Left kidney (tissue), 8 donors: ENCODE measurements around the gene FANCF. TPM values are rescaled to one million over a fixed set of nuclear protein-coding genes. Genes with fewer than 3 reads are reported as not detected.
"Not testable (repeated sequence)": the region's sequence is repeated elsewhere in the genome, so short reads cannot be mapped to it uniquely, and the experiment has no call there.

Experiments
- DNase-seq: peaks from one replicate; pipeline ENCODE4 v3.0.0-alpha.2; 2013
- long read RNA-seq, 8 donors: transcript quantifications; one replicate each; lab custom pipeline, GENCODE V29; 2026
- polyA plus RNA-seq: library from polyadenylated mRNA; unstranded; fragments of 120-200 nt; gene quantifications from one replicate; pipeline ENCODE4 v1.2.1, GENCODE V29; 2013; ENCODE audit not compliant: insufficient read length

FANCF gene, protein sequence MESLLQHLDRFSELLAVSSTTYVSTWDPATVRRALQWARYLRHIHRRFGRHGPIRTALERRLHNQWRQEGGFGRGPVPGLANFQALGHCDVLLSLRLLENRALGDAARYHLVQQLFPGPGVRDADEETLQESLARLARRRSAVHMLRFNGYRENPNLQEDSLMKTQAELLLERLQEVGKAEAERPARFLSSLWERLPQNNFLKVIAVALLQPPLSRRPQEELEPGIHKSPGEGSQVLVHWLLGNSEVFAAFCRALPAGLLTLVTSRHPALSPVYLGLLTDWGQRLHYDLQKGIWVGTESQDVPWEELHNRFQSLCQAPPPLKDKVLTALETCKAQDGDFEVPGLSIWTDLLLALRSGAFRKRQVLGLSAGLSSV
- polyA plus RNA-seq = 18.4 TPM
- long read RNA-seq, donor 1, transcript FANCF-201 (1 exons, 2,952 nt) = major isoform, 28 of 28 reads
- long read RNA-seq, donor 1, partial matches to known transcripts = 0 of 28 reads
- long read RNA-seq, donor 1, other reads (novel, unspliced or antisense) = 0 of 28 reads
- long read RNA-seq, donor 2, transcript FANCF-201 (1 exons, 2,952 nt) = major isoform, 19 of 19 reads
- long read RNA-seq, donor 2, partial matches to known transcripts = 0 of 19 reads
- long read RNA-seq, donor 2, other reads (novel, unspliced or antisense) = 0 of 19 reads
- long read RNA-seq, donor 3, transcript FANCF-201 (1 exons, 2,952 nt) = major isoform, 26 of 26 reads
- long read RNA-seq, donor 3, partial matches to known transcripts = 0 of 26 reads
- long read RNA-seq, donor 3, other reads (novel, unspliced or antisense) = 0 of 26 reads
- long read RNA-seq, donor 4, partial matches to known transcripts = 0 of 2 reads
- long read RNA-seq, donor 4, other reads (novel, unspliced or antisense) = 0 of 2 reads
- long read RNA-seq, donor 5, transcript FANCF-201 (1 exons, 2,952 nt) = major isoform, 35 of 35 reads
- long read RNA-seq, donor 5, partial matches to known transcripts = 0 of 35 reads
- long read RNA-seq, donor 5, other reads (novel, unspliced or antisense) = 0 of 35 reads
- long read RNA-seq, donor 6, transcript FANCF-201 (1 exons, 2,952 nt) = major isoform, 30 of 30 reads
- long read RNA-seq, donor 6, partial matches to known transcripts = 0 of 30 reads
- long read RNA-seq, donor 6, other reads (novel, unspliced or antisense) = 0 of 30 reads
- long read RNA-seq, donor 7, transcript FANCF-201 (1 exons, 2,952 nt) = major isoform, 44 of 44 reads
- long read RNA-seq, donor 7, partial matches to known transcripts = 0 of 44 reads
- long read RNA-seq, donor 7, other reads (novel, unspliced or antisense) = 0 of 44 reads
- long read RNA-seq, donor 8, transcript FANCF-201 (1 exons, 2,952 nt) = major isoform, 16 of 16 reads
- long read RNA-seq, donor 8, partial matches to known transcripts = 0 of 16 reads
- long read RNA-seq, donor 8, other reads (novel, unspliced or antisense) = 0 of 16 reads

DNA sequence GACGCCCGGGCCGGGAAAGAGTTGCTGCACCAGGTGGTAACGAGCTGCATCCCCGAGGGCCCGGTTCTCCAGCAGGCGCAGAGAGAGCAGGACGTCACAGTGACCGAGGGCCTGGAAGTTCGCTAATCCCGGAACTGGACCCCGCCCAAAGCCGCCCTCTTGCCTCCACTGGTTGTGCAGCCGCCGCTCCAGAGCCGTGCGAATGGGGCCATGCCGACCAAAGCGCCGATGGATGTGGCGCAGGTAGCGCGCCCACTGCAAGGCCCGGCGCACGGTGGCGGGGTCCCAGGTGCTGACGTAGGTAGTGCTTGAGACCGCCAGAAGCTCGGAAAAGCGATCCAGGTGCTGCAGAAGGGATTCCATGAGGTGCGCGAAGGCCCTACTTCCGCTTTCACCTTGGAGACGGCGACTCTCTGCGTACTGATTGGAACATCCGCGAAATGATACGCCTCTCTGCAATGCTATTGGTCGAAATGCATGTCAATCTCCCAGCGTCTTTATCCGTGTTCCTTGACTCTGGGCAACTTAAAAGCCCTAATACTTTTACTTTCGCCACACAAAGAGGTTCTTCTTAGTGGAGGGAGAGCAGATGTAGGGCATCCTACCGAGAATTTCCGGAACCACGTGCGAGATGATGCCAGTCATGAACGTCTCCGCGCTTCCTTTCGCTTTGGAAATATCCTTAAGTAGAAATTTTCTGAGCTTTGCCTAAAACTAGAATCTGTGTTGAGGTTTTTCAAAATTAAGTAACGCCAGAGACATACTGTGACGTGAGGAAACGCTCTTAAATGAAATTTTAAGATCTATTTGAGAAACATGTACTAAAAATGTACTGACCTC is at the start of gene FANCF:
FANCF (minus strand) TSS at position 376 of the 840 bp plus-strand sequence; CDS start at position 363, 13 bp downstream.
- DNase-seq = peak; percentile 100

DNA sequence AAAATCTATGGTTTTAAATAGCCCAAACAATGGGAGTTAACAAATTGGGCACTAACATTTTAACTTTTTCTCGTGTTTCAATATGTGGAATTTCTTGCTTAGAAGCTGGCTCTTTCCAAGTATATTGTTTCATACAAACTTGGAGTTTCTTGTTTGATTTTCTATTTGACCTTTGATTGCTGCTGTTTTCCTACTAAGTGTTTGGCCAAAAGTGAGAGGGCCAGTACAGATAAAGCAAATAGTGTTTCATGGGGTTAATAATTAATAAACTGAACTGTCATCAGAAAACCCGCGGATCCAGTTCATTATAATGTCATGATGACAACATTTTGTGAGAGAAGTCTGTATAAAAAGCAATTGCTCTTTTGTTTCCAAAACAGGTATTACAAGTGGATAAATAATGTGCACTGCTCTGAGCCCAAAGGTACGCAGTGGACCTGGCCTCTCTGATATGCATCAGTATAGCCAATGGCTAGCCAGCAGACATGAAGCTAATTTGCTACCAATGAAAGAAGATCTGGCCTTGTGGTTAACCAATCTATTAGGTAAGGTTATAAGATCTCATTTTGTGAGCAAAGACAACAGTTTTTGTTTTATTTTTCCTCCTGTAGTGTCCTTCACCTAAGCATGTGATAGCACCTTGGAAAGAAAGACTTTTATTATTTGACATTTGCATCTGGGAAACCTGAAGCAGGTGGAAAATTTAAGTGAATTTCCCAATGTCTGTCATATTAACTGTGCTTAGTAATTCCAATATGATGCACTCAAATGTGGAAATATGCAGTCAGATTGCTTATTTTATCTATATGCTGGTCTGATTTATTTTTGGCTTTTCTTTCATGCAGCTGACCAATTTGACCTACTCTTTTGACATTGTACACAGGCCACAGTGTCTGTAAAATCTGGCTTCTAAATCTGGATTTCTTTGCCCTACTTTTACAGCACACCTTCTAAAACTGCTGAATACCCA is 49.1 kb upstream of the FANCF start:
- DNase-seq = no peak

DNA sequence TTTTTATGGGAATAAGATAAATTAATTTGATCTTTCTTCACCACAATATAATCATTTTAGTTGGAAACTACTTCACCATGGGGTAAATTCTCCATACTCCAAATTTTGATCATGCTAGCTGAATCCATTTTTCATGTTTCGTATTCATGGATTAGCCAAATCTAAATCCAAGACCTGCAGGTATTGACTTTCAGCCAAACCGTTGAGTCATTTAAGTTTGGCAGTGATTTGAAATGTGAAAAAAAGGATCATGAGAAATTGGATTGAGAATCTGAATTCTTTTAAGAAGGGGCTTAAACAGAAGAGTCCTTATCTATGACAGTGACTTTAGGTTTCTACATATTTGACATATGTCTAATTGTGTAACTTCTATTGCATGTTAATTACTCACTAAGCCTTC is 46.1 kb upstream of the FANCF start:
- no peak for DNase-seq

DNA sequence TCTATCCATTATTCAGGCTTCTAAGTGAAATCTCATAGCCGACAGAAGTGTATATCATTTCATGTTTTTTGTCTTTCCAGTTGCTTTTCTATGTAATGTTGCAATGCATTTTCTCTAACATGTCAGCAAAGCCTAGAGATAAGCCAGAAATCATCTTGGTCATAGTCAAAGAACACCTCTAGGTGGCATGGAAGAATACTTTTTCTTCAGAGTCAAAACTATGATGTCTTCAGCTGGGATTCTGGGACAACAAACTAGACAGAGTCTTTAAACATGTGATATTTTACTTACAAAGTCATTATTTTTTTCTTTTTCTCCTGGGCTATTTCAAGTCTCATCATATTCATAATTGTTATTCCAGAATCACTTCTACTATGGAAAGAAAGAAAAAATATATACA is 45.2 kb upstream of the FANCF start:
- DNase-seq = peak; percentile 8

DNA sequence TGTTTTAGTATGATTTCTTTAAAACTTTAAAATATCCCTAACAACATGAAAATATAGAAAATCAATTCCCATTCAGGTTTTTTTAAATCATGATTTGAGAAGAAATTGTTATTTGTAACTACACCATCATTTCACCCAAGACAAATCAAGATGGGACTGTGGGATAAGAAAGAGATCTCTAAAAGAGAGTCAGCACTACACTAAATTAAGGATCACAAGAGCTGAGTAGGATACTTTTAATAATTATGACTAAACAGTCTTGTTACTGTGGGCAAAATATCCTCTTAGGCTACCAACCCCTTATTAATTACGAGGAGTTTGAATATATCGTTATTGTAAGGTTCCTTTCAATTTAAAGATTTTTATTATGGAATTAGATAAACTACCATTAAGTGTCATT is 43.7 kb upstream of the FANCF start:
- no peak for DNase-seq

DNA sequence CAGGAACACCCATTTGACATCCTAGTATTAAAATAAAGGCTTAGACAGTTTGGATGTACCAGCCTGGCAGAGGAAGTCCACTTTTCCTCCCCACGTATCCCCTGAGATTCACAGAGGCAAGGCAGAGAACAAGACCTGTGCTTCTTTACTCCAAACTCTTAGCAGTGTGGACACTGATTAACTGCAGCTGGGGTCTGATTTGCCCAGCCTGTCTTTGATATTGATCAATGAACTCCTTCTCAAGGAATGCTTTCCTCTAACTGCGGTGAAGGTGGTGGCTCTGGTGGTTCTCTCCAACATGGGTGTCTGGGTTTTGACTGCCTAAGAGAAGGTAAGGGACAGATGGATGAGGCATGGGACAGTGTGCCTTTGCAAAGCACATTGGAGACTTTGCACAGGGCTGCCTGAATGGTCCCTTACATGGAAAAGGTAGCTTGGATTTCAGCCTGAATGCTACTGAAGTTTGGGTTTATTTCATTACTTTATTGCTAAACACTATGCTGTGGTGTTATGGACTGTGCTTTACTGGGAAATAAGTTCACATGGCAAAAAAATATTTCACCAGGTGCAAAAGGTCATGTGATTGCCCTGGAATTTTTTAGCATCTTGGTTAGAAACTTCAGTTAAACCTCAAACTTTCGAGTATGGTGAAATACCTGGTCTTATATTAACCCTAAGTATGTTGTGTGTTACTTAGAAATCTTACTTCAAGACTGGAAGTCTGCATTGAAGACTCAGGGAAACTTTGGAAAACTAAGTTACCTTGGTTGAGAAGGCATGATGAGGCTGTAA is 42.6 kb upstream of the FANCF start:
- no peak for DNase-seq

DNA sequence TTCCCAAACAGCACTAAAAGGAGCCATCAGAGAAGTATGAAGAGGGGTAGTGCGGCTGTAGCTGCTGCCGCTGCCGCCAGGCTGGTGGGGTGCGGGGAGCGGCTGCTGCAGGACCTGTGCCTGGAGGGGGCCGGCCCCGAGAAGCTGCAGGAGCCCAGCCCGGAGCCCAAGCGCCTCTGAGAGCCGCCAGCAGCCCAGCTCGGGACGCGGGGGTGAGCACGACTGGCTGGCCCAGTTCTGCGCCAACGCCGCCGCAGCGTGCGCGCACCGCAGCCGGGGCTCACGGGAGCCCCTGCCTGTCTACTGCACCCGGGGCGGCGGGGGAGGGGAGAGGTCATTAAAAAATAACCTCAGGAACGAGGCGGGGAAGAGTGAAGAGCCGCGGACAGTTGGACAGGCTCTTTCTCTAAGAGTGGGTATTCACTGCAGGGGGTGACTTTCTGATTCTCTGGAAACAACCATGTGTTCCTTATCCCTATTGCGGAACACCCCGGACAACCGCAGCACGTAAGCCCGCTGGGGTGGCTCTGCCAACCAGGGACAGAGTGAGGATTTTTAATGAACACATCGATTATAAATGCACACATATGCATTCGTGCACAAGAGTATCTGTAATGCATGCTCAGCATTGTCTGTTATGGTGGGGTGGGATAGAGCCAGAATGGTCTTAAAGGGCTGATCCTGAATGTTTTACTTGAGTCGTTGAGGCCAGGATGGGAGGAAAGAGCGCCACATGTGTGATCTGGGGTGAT is 41.2 kb upstream of the FANCF start:
- DNase-seq = peak; percentile 48

DNA sequence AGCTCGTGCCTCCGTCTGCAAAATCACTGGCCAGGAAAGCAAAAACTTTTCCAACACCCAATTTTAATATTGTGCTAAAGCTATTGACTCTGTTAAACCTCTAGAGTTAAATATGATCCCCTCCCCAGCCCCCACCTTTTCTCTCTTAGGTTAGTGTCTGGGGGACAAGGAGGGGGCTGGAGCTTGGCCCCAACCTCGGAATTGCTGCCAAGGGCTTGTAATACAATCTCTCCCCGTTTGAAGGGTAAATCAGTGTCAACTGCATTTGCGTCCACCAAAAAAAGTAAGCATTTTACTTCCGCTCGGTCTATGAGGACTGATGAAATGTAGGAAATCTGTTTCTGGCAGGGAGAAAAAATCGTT is 40.7 kb upstream of the FANCF start, which contains the start of gene GAS2:
GAS2 (plus strand) TSS at position 287 of the 363 bp plus-strand sequence. CDS start 8,259 bp downstream, outside the sequence.
- peak; percentile 41 for DNase-seq

DNA sequence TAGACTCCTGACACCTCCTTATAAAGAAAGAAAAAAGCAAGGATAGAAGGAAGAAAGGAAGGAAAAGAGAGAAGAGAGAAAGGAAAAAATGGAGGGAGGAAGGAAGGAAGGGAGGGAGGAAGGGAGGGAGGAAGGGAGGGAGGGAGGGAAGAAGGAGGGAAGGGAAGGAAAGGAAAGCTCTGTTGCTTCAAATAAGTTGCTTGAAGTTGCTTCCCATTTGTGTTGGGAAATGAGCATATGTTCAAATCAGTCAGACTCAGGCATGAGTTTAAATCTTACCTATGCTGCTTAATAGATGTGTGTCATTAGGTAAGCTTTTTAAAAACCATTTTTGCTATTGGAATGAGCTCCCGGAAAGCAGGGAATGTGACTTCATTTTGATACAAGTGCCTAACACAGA is 34.2 kb upstream of the FANCF start:
- DNase-seq = no peak

DNA sequence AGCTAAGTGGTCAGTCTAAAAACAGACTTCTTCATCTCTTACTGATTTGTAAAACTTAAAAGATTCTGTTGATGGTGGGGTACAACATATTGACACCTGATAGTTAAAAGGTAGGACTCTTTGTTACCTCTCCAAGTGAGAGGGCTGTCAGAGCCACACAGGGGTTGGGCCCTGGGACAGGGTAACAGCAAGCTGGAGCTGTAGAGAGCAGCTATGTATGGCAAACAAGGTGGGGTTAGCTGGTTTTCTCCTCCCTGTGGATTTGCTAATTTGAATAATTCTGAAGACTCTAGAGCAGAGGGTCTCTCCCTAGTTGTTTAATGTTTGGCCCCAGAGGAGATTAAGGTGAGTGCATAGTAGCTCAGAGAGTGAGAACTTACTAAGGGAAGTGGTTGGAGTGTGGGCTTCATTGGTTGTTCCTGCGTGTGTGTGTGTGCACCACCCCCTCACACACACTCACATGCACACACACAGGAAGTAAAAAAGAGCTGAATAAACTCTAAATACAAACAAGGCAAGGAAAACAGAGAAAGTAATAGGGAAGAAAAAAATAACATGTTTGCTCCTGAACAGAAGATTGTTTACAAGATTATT is 31.6 kb upstream of the FANCF start:
- no peak for DNase-seq

DNA sequence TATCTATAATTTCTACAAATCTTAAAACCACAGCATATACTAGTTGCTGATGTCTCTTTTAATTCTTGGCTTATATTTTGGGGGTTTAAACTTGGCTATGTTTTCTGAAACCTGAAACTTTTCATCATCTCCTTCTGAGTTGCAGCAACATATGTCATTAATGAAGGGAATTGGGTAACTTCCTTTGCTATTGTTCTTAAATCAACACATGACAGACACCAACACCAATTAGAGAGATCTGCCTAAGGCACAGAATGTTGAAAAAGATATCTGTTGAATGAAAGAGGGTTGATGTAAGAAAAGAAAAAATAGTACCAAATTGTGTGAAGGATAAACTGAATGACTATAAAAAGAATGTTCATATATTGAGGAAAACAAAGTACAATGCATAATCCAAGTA is 30.5 kb upstream of the FANCF start:
- DNase-seq = no peak

DNA sequence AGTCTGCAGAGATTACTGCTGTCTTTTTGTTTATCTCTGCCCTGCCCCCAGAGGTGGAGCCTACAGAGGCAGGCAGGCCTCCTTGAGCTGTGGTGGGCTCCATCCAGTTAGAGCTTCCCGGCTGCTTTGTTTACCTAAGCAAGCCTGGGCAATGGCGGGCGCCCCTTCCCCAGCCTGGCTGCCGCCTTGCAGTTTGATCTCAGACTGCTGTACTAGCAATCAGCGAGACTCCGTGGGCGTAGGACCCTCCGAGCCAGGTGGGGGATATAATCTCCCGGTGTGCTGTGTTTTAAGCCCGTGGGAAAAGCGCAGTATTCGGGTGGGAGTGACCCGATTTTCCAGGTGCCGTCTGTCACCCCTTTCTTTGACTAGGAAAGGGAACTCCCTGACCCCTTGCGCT is 26.7 kb upstream of the FANCF start:
- not testable (repeated sequence) for DNase-seq

DNA sequence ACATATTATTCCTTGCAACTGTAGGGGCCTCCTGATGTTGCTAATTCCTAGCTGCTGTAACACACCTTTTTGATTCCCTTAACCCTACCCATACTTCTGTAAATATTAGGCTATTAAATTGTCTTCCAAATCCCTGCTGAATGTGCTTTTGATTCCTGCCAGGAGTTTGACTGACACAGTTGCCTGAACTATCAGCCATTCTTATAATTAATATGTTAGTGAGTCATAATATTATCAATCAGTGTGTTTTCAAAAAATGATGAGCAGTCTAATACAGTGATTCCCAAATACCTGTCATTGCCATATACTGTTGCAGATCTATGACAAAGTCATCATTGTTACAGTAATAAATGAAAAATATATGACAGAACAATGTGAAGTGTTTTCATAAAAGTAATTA is 15.9 kb upstream of the FANCF start:
- no peak for DNase-seq

DNA sequence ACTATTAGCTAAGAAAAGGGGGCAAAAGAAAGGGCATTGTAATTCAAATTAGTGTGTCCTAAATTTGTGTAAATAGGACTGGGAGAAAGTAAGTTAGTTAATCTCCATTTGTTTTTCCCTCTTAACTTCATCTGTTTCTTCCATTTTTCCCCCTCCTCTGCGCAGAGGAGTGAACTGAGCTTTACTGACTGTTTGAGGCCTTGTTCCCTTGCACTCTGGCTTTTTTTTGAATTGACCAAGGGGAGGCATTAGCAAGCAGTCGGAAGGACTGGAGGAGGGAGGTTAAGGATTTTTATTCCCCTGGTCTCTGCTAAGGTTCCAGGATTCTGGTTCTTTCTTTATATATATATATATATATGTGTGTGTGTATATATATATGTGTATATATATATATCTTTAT is 15.2 kb upstream of the FANCF start:
- DNase-seq = no peak

DNA sequence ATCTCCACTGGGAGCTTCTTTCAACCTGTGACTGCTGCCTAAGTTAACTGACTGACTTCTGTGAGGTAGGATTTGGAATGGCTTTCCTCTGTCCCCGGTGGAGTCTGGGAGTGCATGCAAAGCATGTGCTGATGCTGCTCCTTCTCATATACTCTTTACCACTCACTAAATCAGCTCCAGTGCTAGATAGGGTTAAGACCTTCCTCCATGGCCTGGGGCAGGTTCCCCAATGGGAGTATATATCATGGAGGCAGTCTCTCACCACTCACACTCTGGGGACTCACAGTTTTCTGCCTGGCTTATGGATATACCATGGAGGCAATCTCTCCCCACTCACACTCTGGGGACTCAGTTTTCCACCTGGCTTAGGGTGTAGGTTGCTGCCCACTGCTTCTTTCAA is 10.1 kb upstream of the FANCF start:
- DNase-seq = no peak

DNA sequence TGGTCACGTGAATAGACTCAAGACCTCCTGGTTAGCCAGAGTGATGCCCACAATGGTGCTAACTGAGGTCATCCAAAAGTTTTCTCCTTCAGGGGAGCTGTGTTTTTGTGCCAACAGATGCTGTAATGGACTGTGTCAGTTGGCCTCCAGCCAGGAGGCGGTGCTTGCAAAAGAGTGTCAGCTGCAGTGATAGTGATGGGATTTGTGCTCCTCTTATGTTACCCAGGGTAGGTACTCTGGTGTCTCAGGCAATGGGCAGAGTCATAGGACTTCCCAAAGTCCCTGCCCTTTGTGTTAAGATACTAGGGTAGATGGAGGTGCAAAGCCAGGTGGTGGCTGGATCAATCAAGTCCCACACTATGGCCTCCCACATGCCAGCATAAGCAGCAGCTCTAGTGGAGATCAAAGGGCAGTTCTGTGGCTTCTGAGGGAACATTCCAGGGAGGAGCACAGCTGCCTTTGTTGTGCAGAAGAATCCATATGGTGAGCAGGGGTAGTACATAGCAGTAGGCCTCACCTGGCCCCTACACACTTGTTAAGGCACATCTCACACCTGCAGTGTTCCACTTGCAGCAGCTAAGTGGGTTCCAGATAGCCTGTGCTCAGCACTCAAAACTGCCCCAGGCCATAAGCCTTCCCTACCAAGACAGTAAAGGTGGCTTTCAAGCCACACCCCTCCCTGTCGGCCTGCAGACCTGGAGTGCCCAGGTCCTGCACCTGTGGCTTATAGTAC is 9.4 kb upstream of the FANCF start:
- no peak for DNase-seq

DNA sequence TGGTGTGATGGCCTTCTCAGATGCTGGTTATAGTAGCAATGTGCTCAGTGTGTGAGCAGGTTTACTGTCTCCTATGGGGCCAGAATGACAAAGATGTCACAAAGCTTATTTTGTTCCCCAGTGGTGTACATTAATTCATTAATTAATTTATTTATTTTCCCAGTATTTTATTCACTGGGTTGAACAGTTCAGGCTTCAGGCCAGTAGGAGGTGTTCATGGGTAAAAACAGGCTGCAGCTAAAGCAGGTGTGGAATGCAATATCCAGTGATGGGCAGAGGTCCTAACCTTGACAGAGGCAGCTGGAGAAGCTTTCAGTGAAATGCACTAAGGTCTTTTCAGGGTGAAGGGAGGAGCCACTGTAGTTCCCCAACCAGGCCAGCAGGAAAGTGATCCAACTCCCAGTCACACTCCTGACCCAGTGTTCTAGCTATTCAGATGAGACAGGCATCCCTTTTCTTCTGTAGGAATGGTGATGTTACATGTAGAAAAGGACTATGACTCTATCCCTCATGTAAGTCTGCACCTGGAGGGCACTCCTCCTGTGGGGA is 7.8 kb upstream of the FANCF start:
- DNase-seq = no peak
